LNCAP (cell line): ENCODE data around the gene PMVK.

Source experiments
- TF ChIP-seq, protein P1 (sequence below): fragments of 450-650 bp; IDR thresholded peaks from 2 replicates; pipeline ENCODE4 v1.5.1; 2017; ENCODE audit warnings: mild to moderate bottlenecking

Gene PMVK

DNA sequence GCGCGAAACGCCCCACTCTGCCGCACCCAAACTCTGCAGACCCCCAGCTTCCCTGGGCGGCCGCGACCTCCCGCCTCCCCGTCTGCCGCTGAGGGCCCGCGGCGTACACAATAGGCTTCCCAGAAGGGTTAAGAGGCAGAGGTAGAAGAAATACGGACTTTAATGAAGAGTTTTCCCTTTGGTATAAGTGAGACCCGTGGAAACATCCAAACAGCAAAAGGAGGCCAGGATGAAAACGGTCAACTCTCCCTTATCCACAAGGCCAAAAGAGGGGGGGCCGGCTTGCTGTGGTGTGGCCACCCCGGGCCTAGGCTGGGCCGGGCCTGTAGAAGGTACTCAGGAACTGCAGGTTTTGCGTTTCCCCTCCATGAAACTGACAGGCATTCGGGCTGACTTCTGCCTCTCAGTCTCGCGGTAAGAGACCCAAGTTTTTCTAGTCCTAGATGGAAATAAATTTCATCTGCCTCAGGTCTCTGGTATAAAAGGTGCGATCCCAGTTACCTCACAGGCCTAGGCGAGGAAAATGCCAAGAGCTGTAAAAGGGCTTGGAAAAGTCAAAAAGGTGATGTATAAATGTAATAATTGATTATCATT is 25.7 kb upstream of the PMVK start:
- TF ChIP-seq, protein P1, sequence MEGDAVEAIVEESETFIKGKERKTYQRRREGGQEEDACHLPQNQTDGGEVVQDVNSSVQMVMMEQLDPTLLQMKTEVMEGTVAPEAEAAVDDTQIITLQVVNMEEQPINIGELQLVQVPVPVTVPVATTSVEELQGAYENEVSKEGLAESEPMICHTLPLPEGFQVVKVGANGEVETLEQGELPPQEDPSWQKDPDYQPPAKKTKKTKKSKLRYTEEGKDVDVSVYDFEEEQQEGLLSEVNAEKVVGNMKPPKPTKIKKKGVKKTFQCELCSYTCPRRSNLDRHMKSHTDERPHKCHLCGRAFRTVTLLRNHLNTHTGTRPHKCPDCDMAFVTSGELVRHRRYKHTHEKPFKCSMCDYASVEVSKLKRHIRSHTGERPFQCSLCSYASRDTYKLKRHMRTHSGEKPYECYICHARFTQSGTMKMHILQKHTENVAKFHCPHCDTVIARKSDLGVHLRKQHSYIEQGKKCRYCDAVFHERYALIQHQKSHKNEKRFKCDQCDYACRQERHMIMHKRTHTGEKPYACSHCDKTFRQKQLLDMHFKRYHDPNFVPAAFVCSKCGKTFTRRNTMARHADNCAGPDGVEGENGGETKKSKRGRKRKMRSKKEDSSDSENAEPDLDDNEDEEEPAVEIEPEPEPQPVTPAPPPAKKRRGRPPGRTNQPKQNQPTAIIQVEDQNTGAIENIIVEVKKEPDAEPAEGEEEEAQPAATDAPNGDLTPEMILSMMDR: no peak; the same call in 1 of the 2 replicates

DNA sequence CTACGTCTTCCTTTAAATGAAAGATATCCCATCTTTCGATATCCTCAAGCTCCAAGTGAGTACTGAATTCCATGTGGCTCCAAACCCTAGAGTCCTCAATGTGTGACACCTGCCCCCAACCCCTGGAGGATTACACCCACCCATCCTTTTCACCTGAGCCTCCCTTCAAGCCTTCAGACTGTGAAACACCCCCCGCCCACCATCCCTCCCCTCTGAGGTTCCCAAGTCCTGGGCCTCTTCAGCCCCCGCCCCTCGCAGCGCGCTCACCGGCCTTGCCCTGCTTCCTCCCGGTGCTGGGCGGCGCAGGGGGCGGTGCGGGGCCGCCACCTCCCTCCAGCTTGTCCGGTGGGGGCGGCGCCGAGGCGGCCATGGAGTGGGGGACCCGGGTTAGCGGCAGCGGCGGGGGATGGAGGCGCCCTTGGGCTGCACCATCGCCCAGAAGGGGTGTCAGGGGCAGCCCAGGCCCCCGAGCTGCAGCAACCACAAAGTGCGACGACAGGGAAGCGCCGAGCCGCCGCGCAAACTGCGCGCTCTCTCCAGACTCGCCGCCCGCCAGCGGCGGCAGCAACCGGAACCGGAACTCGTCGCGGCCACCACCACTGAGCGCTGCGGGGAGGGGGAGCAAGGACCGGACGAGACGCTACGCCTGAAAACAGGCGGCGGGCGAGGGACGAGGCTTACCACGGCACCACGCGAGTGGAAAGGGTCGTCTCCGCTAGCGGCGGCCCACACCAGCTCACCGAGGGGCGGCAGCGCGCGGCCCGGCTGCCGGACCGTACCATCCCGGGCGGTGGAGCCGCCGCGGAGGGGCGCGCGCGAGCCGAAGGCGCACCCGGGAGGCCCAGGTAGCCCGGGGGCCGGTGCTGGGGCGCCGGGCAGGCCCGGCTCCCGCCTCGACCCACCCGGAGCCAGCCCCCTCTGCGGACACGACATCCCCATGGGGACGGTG is 25.0 kb upstream of the PMVK start, which contains the start of gene PYGO2:
Gene PYGO2 (minus strand): TSS at position 576 of the 949 bp plus-strand sequence. CDS start 206 bp downstream, at position 370.
- TF ChIP-seq, protein P1: peak; percentile 92

DNA sequence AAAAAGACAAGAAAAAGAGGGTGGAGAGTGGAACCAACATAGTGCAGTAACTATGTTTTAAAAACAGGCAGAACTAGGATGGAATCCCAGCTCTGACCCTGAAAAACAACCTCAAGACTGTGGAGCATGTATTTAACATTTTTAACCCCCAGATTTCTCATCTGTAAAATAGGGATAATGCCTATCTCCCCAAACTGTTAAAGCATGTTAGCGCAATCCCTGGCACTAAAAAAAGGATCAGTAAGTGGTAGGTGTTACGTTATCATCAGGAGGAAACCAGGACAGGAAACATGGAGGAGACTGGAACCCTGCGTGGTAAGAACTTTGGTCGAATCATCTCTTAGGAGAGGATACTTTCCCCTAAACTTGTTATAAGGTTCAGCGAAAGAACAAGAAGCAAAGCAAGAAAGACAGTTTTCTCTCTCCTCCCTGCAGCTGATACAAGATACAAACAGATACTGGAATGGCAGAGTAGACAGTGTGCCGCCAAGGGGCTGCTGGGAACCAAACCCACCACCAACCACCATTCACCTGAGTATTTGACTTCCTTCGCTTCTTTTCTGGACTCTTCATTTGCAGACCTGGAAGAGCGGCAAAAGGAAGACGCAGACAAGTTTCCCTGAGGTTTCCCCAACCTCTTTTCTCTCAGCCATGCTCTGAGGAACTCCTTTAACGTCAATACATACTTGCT is 24.1 kb upstream of the PMVK start:
- TF ChIP-seq, protein P1: no peak

DNA sequence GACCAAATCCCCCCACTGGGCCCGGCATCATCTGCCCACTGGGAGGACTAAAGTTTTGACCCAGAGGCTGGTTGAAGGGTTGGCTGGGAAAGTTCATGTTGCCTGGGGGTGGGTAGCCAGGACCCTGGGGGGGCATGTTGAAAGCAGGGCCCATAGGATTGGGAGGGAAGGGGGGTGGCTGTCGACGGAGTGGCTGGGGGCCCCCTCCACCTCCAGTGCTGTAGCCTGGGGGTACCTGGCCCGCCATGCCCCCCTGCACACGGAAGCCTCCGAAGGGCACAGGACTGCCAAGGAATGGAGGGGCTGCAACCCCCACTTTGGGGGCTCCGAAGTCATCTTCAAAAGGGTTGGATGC is 22.9 kb upstream of the PMVK start:
- TF ChIP-seq, protein P1: no peak

DNA sequence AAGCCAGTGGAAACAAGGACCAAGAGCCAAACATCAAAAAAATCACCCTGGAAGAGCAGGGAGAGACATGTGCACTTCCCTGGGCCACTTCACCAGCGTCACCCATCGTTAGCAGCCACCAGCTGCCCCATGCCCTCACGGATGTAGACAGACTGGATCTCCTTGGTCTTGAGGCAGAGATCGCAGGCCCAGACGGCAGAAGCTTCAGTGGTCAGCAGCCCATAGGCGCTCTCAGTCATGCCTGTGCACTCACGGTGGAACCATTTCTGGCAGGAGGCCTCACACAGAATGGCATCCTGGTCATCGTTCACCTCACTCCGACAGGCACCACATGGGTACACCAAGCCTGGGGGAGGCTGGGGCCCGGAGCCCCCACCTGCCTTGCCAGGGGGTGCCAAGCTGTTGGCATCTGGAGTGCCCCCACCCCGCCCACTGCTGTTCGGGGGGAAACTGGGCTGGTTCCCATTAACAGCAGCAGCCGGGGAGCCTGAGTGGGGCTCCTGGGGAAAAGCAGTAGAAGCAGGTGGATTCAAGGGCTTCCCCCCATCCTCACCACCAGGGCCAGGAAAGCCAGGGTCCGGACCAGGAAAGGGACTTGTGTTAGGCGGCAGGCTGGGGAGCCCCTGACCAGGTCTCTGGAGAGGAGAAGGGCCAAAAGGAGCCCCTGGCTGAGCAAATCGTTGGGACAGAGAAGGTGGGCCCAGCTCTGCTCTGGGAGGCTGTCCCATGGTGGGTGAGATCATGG is 22.3 kb upstream of the PMVK start:
- TF ChIP-seq, protein P1: no peak

DNA sequence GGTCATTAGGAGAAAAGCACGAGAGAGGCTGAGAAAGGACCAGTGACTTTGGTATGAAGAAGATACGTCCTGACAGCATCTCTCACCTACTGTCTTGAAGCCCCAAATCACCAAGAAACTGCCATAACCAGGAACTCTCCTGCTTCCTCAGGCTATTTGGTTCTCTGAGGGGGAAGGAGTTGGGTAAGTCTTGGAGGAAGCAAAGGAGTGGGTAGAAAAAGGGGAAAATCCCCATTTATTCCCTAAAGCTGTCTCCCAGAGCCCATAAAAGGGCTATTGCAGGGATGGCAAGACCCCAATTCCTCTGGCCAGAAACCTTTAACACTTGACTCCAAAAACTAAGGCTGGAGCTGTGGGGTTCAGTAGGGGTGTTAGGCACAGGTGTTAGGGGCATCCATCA is 21.5 kb upstream of the PMVK start:
- TF ChIP-seq, protein P1: no peak
